Aorta (tissue), 5 donors: ENCODE measurements around the gene MESD. TPM values are rescaled to one million over a fixed set of nuclear protein-coding genes. Genes with fewer than 3 reads are reported as not detected.

Experiments used
- ATAC-seq: fragments of 200-7000 bp; cut with Tn5 transposase; one replicate; pipeline ENCODE4 v1.9.1; 2022; ENCODE audit warnings: moderate library complexity; ENCODE audit not compliant: low FRiP score
- DNase-seq, 2 donors: peaks; one replicate each; pipeline ENCODE4 v3.0.0-alpha.2; 2020
- H3K27ac ChIP-seq, 2 donors: one replicate each; pipeline ENCODE4 v1.5.1; 2013; ENCODE audit warnings: low read length in 2 of 2, mild to moderate bottlenecking in 2 of 2, moderate library complexity in 2 of 2, control low read depth in 1 of 2, inconsistent platforms in 1 of 2, low read depth in 1 of 2
- H3K27me3 ChIP-seq, 2 donors: one replicate each; pipeline ENCODE4 v1.6.1; 2013; ENCODE audit warnings: control low read depth in 1 of 2, low read length in 1 of 2, mild to moderate bottlenecking in 1 of 2, moderate library complexity in 1 of 2; ENCODE audit not compliant: insufficient read depth in 2 of 2, control insufficient read depth in 1 of 2
- H3K36me3 ChIP-seq, 2 donors: one replicate each; pipeline ENCODE4 v1.6.1; 2013; ENCODE audit warnings: control low read depth in 1 of 2, low read length in 1 of 2, mild to moderate bottlenecking in 1 of 2; ENCODE audit not compliant: insufficient read depth in 2 of 2, control insufficient read depth in 1 of 2
- H3K4me1 ChIP-seq, 2 donors: one replicate each; pipeline ENCODE4 v1.6.1; 2013; ENCODE audit warnings: low read length in 2 of 2, control low read depth in 1 of 2, mild to moderate bottlenecking in 1 of 2, moderate library complexity in 1 of 2; ENCODE audit not compliant: insufficient read depth in 2 of 2, control insufficient read depth in 1 of 2
- H3K4me3 ChIP-seq, 2 donors: one replicate each; pipeline ENCODE4 v1.5.1; 2013; ENCODE audit warnings: low read length in 2 of 2, control low read depth in 1 of 2, mild to moderate bottlenecking in 1 of 2
- H3K9me3 ChIP-seq: one replicate; pipeline ENCODE4 v1.6.1; 2013; ENCODE audit warnings: mild to moderate bottlenecking, low read length; ENCODE audit not compliant: control insufficient read depth
- whole genome bisulfite sequencing, 2 donors: extraction: QIAGEN DNeasy Blood & Tissue Kit; methylation state at CpG; one replicate each; pipeline ENCODE4 v1.1.7; 2013; 5-methylcytosine and 5-hydroxymethylcytosine counted together
- intact Hi-C, 2 donors: fragments of 100-400 bp; cut with DNase I; formaldehyde crosslinking; loops; one replicate each; pipeline versions ENCODE4 v1.14.2 to v1.15.0; 2022
- polyA plus RNA-seq, 2 donors: library from polyadenylated mRNA; stranded (reverse); fragments of 200-250 nt; gene quantifications; one replicate each; pipeline ENCODE4 v1.2.3, GENCODE V29; 2013
- total RNA-seq, 2 donors: library from RNA; stranded (reverse); fragmentation: NEBNext Ultra II Directional; extraction: Animal tissue kit (Norgen Biotek cat#: 25700); gene quantifications; one replicate each; pipeline ENCODE4 v1.2.1, GENCODE V29; 2021
- donor health status: healthy with polysubstance abuse.
- donor health status: Bipolar disorder and iron deficiency.
- donor health status: DM: no; HTN: no; CAD: no.
- donor health status: DM: no; HTN: no; CAD: no.
- donor health status: DM: yes; HTN: yes; CAD: no.

Gene MESD
- total and polyA plus RNA-seq, 4 donors, result 11.2 to 31.0 (median 20.1) TPM

GRCh38 chr15:81007428-81008064, 17.9 kb upstream of the MESD start:
- ATAC-seq, result no peak
- intact Hi-C loops, result loop anchor here in 1 of 2 donors (10.0 kb wide), 1 partner anchor 327 kb away; no protein-coding TSS in a partner anchor
- peaks cover 0 to 4% of the 10 kb centered on the region in 2 donors for H3K4me1 ChIP-seq
- no peak overlapping the region for H3K4me3 ChIP-seq
- 78 to 86% methylated on average over 6 of the region's 6 CpGs for WGBS, 2 donors
- H3K27me3 ChIP-seq, result no peaks in the 10 kb centered on the region
- peaks cover 0 to 3% of the 10 kb centered on the region in 2 donors for H3K36me3 ChIP-seq
- no peak for DNase-seq
- H3K9me3 ChIP-seq, result no peaks in the 10 kb centered on the region
- no peak overlapping the region for H3K27ac ChIP-seq

DNA sequence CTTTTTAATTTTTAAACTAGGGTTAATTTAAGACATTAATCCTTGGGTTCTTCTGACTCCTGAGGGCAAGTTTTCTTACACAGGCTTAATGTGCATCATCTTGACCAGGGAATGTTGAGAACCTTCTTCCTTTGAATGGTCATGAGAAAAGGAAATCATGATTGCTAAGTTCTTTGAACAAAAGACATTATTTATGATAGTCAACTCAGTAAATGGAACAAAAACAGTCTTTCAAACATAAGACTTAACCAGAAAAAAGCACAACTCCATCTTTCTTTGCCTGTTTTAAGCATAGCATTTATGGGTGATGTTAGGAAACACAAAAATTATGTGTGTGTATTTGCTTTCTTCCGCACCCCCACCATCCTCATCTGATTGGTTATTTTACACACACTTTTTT, 16.5 kb upstream of the MESD start:
- Histone ChIP-seq H3K4me3 (no peak overlapping the region), H3K4me1 (peaks cover 0 to 5% of the 10 kb centered on the region in 2 donors), H3K27ac (no peak overlapping the region), H3K9me3 (no peaks in the 10 kb centered on the region), H3K27me3 (no peaks in the 10 kb centered on the region), H3K36me3 (peaks cover 0 to 3% of the 10 kb centered on the region in 2 donors)
- DNase-seq (no peak), ATAC-seq (no peak)
- WGBS, 2 donors, result 100% methylated on average over 1 of the region's 1 CpG
- intact Hi-C loops, result loop anchor here in 1 of 2 donors (10.0 kb wide), 1 partner anchor 329 kb away; no protein-coding TSS in a partner anchor

- WGBS, 2 donors, result 88 to 93% methylated on average over 17 to 19 of the region's 19 CpGs
- Histone ChIP-seq H3K4me1 (peaks cover 0 to 5% of the 10 kb centered on the region in 2 donors), H3K27me3 (no peaks in the 10 kb centered on the region), H3K9me3 (no peaks in the 10 kb centered on the region), H3K27ac (no peak overlapping the region), H3K36me3 (peaks cover 0 to 3% of the 10 kb centered on the region in 2 donors), H3K4me3 (no peak overlapping the region)
- intact Hi-C loops, result loop anchor here (5.0 to 10.0 kb wide), 2 partner anchors 264 to 332 kb away; no protein-coding TSS in a partner anchor
- no peak for DNase-seq
- ATAC-seq, result no peak
Measured at GRCh38 chr15:81003097-81003350, 13.4 kb upstream of the MESD start.

GRCh38 chr15:81002331-81003096, 12.9 kb upstream of the MESD start:
- Histone ChIP-seq H3K4me3 (peak overlapping the region; percentile 81 to 91), H3K4me1 (peaks cover 0 to 5% of the 10 kb centered on the region in 2 donors), H3K9me3 (no peaks in the 10 kb centered on the region), H3K27me3 (no peaks in the 10 kb centered on the region), H3K36me3 (peaks cover 0 to 3% of the 10 kb centered on the region in 2 donors), H3K27ac (no peak overlapping the region)
- WGBS, 2 donors, result 45 to 51% methylated on average over 81 to 89 of the region's 89 CpGs
- DNase-seq (peak; percentile 60 to 77), ATAC-seq (no peak)
- intact Hi-C loops, result loop anchor here (5.0 to 10.0 kb wide), 2 partner anchors 265 to 332 kb away; no protein-coding TSS in a partner anchor

- intact Hi-C loops, result loop anchor here (5.0 to 10.0 kb wide), 2 partner anchors 265 to 333 kb away; no protein-coding TSS in a partner anchor
- peaks cover 0 to 5% of the 10 kb centered on the region in 2 donors for H3K4me1 ChIP-seq
- peak overlapping the region; percentile 81 to 91 for H3K4me3 ChIP-seq
- DNase-seq (no peak), ATAC-seq (peak; percentile 44)
- WGBS, 2 donors, result 0 to 2% methylated on average over 31 to 42 of the region's 42 CpGs
- H3K27ac ChIP-seq, result no peak overlapping the region
- H3K27me3 ChIP-seq, result no peaks in the 10 kb centered on the region
- peaks cover 0 to 3% of the 10 kb centered on the region in 2 donors for H3K36me3 ChIP-seq
- H3K9me3 ChIP-seq, result no peaks in the 10 kb centered on the region
Measured at GRCh38 chr15:81002009-81002330, 12.4 kb upstream of the MESD start.

DNA sequence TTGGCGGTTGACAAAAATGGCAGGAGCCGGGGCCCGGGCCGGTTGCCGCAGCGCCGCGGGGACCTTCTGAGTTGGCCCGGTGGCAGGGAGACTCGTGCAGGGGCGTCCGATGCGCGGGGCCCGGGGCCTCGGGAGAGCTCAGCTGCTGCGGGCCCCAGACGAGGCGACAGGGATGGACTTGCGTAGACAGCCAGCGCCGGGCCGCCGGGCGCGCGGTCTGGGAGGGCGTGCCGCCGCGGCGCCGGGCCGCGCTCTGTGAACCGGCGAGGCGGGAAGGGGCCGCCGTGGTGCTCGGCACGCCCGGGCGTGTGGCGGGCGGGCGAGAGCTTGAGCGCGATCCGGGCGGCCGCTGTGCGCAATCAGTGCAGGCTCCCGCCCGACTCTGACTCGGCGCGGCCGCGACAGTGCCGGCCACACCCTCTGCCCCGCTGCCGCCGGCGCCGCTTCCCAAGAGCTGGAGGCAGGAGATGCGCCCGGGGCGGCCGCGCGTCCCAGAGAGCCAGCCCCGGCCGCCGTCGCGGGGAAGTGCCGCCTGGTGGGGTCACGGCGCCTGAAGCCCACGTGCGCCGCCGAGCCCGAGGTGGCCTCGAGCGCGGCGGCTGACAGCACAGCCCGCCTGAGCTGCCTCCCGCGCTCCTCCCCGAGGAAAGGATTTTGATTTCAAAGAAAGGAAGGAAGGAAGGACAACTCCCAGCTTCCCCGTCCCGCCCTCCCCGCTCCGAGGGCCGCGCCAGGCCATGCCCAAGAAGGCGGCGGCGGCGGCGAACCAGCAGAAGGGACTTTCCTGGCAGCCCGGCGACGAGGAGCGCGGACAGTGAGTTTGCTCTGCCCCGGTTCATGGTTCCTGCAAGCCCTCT, 11.8 kb upstream of the MESD start:
- H3K4me1 ChIP-seq, result peaks cover 0 to 5% of the 10 kb centered on the region in 2 donors
- H3K27me3 ChIP-seq, result no peaks in the 10 kb centered on the region
- H3K4me3 ChIP-seq, result peak overlapping the region; percentile 81 to 91
- intact Hi-C loops, result loop anchor here (5.0 to 10.0 kb wide), 2 partner anchors 266 to 333 kb away; no protein-coding TSS in a partner anchor
- DNase-seq (peak; percentile 80 to 88), ATAC-seq (peak; percentile 67)
- H3K27ac ChIP-seq, result peak overlapping the region; percentile 28 to 91
- no peaks in the 10 kb centered on the region for H3K9me3 ChIP-seq
- WGBS, 2 donors, result 0% methylated on average over 76 to 110 of the region's 110 CpGs
- peaks cover 0 to 3% of the 10 kb centered on the region in 2 donors for H3K36me3 ChIP-seq

DNA sequence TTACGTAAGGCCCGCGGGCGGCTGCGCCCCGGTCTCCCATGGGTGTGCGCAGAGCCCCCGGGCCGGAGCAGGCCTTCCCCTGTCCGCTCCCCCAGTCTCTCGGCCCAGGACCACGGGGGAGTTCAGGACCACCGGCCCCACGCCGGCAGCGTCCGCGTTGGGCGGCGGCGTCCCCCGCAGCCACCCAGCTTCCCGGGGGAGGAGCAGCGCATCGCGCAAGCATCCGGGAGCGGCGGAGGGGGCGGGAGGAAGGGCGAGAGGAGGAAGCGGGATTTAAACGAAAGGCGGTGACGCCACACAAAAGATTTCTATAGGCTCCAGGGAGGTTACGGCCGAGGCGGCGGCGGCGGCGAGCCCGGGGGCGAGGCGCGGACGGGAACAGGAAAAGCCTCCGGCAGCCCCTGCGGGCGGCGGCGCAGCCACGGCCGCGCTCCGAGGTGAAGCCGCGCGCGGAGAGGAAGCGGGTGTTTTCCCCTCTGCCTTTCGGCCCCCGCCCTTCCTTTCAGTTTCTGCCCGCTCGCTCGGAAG, 11.1 kb upstream of the MESD start, which contains the start of gene TLNRD1:
TSS of gene TLNRD1 (plus strand) at position 300 of the 528 bp plus-strand sequence. CDS start 1,349 bp downstream, outside the sequence.
- peak; percentile 87 for ATAC-seq
- DNase-seq, result peak; percentile 96
- intact Hi-C loops, result loop anchor here (5.0 to 10.0 kb wide), 2 partner anchors 267 to 334 kb away; no protein-coding TSS in a partner anchor
- Histone ChIP-seq H3K36me3 (peaks cover 0 to 3% of the 10 kb centered on the region in 2 donors), H3K9me3 (no peaks in the 10 kb centered on the region), H3K4me3 (peak within 1 kb of the TSS; percentile 81 to 91), H3K27me3 (no peaks in the 10 kb centered on the region), H3K4me1 (peaks cover 0 to 5% of the 10 kb centered on the region in 2 donors), H3K27ac (peak within 1 kb of the TSS; percentile 28 to 91)
- 0 to 1% methylated on average over 43 to 66 of the region's 66 CpGs for WGBS, 2 donors

DNA sequence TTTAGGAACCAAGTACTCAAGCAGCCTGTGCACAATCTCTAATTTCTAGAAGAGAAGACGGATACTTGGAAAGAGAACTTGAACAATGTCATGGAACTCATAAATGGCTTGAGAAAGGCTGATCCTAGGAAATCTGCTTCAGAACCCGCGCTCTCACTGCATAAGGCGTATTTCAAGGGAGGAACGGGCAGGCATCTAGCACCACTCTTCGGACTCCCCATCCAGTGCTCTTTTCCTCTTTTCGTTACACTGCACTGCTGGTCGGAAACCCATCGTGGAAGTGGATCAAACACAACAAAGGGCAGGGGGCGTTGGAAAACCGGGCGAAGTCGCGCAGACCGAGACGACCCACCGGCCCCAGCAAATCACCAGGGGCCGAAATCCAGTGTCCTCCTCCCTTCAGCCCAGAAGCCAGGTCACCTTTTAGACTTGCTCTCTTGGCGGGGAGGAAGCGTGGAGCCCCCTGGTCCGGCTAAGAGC, 10.6 kb upstream of the MESD start:
- H3K36me3 ChIP-seq, result peaks cover 0 to 3% of the 10 kb centered on the region in 2 donors
- peak overlapping the region; percentile 81 to 91 for H3K4me3 ChIP-seq
- intact Hi-C loops, result loop anchor here (5.0 to 10.0 kb wide), 2 partner anchors 267 to 335 kb away; no protein-coding TSS in a partner anchor
- no peaks in the 10 kb centered on the region for H3K27me3 ChIP-seq
- DNase-seq (no peak), ATAC-seq (peak; percentile 3)
- peaks cover 0 to 5% of the 10 kb centered on the region in 2 donors for H3K4me1 ChIP-seq
- no peaks in the 10 kb centered on the region for H3K9me3 ChIP-seq
- WGBS, 2 donors, result 7 to 9% methylated on average over 21 of the region's 21 CpGs
- peak overlapping the region; percentile 28 to 66 for H3K27ac ChIP-seq
